Measurements from ENCODE around the gene URB2. TPM values are rescaled to one million over a fixed set of nuclear protein-coding genes. Genes with fewer than 3 reads are reported as not detected.

The URB2 gene
- total RNA-seq, 6 experiments from 2014 or later = 3.7 to 7.6 (median 3.9) TPM

GRCh38 chr1:229627003-229627402 is 956 bp downstream of the URB2 start:
- peaks cover 0 to 23% (median 9%) of the 10 kb centered on the region in 4 donors for H3K4me1 ChIP-seq
- no peak overlapping the region for H3K27ac ChIP-seq
- DNase-seq (no peak), ATAC-seq (no peak)
- H3K36me3 ChIP-seq = no peaks in the 10 kb centered on the region
- WGBS (ENCODE audit: insufficient coverage, low coverage, low lambda C conversion rate, missing lambda C conversion rate) = 0% methylated on average over 4 of the region's 4 CpGs
- intact Hi-C loops (cut with DNase I) = loop anchor here in 1 of 2 donors (10.0 kb wide), 1 partner anchor 52 kb away; no protein-coding TSS in a partner anchor
- H3K4me3 ChIP-seq = peak overlapping the region; percentile 96 to 99 (median 97)
- H3K27me3 ChIP-seq = no peaks in the 10 kb centered on the region
- no peaks in the 10 kb centered on the region for H3K9me3 ChIP-seq
- TF ChIP-seq POLR2A (IDR thresholded peaks at IDR 0.05) (no peak), CTCF (IDR thresholded peaks at IDR 0.05) (no peak)

- no peak overlapping the region for H3K27ac ChIP-seq
- ATAC-seq (no peak), DNase-seq (no peak)
- H3K36me3 ChIP-seq = no peaks in the 10 kb centered on the region
- 88% methylated on average over 2 of the region's 2 CpGs for WGBS (ENCODE audit: insufficient coverage, low coverage, low lambda C conversion rate, missing lambda C conversion rate)
- no peaks in the 10 kb centered on the region for H3K9me3 ChIP-seq
- H3K27me3 ChIP-seq = no peaks in the 10 kb centered on the region
- TF ChIP-seq POLR2A (IDR thresholded peaks at IDR 0.05) = no peak
- TF ChIP-seq CTCF (IDR thresholded peaks at IDR 0.05) = no peak
- H3K4me1 ChIP-seq = peaks cover 0 to 22% (median 6%) of the 10 kb centered on the region in 4 donors
- H3K4me3 ChIP-seq = no peak overlapping the region
- intact Hi-C loops (cut with DNase I) = loop anchor here in 1 of 2 donors (10.0 kb wide), 1 partner anchor 54 kb away; no protein-coding TSS in a partner anchor
Measured at GRCh38 chr1:229629261-229629660, 3.2 kb downstream of the URB2 start.

GRCh38 chr1:229631148-229631547 is 5.1 kb downstream of the URB2 start:
- Histone ChIP-seq H3K27ac (no peak overlapping the region), H3K9me3 (no peaks in the 10 kb centered on the region), H3K36me3 (peaks cover 0 to 16% (median 11%) of the 10 kb centered on the region in 4 donors), H3K27me3 (no peaks in the 10 kb centered on the region), H3K4me1 (peaks cover 0 to 13% (median 4%) of the 10 kb centered on the region in 4 donors), H3K4me3 (no peak overlapping the region)
- WGBS (ENCODE audit: insufficient coverage, low coverage, low lambda C conversion rate, missing lambda C conversion rate) = 77% methylated on average over 3 of the region's 3 CpGs
- intact Hi-C loops (cut with DNase I) = no loop called here
- DNase-seq (no peak), ATAC-seq (no peak)
- no peak for TF ChIP-seq POLR2A (IDR thresholded peaks at IDR 0.05)
- TF ChIP-seq CTCF (IDR thresholded peaks at IDR 0.05) = no peak

GRCh38 chr1:229631966-229632365 is 5.9 kb downstream of the URB2 start:
- Histone ChIP-seq H3K27ac (no peak overlapping the region), H3K9me3 (no peaks in the 10 kb centered on the region), H3K36me3 (peaks cover 0 to 24% (median 11%) of the 10 kb centered on the region in 4 donors), H3K27me3 (no peaks in the 10 kb centered on the region), H3K4me1 (peaks cover 0 to 8% (median 4%) of the 10 kb centered on the region in 4 donors), H3K4me3 (no peak overlapping the region)
- intact Hi-C loops (cut with DNase I) = no loop called here
- ATAC-seq (no peak), DNase-seq (no peak)
- no peak for TF ChIP-seq POLR2A (IDR thresholded peaks at IDR 0.05)
- WGBS (ENCODE audit: insufficient coverage, low coverage, low lambda C conversion rate, missing lambda C conversion rate) = 95% methylated on average over 6 of the region's 6 CpGs

- Histone ChIP-seq H3K27me3 (no peaks in the 10 kb centered on the region), H3K27ac (no peak overlapping the region), H3K36me3 (peaks cover 0 to 29% (median 16%) of the 10 kb centered on the region in 4 donors), H3K9me3 (no peaks in the 10 kb centered on the region), H3K4me1 (no peaks in the 10 kb centered on the region), H3K4me3 (no peak overlapping the region)
- no CpG with 5 or more reads among the region's 9 CpGs for WGBS (ENCODE audit: insufficient coverage, low coverage, low lambda C conversion rate, missing lambda C conversion rate)
- ATAC-seq = no peak
- intact Hi-C loops (cut with DNase I) = no loop called here
- TF ChIP-seq POLR2A (IDR thresholded peaks at IDR 0.05) = no peak
- DNase-seq = no peak
Measured at GRCh38 chr1:229636042-229636441, 10.0 kb downstream of the URB2 start.

Measured in right lobe of liver (tissue), 6 donors.